Stimulated activated CD8-positive, alpha-beta memory T cell treated with anti-CD3 and anti-CD28 coated beads, Interleukin-7, amount 100 ng/mL, for 24 hours (primary cell): ENCODE results near the gene PTH2.
"Not testable (repeated sequence)": the region's sequence is repeated elsewhere in the genome, so short reads cannot be mapped to it uniquely, and the experiment has no call there.

ENCODE experiments used
- DNase-seq: peaks from one replicate; pipeline ENCODE4 v3.0.0-alpha.2; 2020; ENCODE audit warnings: low read depth

PTH2 gene

GRCh38 chr19:49447485-49448431, 24.5 kb upstream of the PTH2 start:
- no peak for DNase-seq

- no peak for DNase-seq
These were observed 22.8 kb upstream of the PTH2 start for GRCh38 chr19:49445997-49446396.

- not testable (repeated sequence) for DNase-seq
These were observed 21.0 kb upstream of the PTH2 start for GRCh38 chr19:49444100-49444700.

- DNase-seq: peak; percentile 89
These were observed 20.3 kb upstream of the PTH2 start for GRCh38 chr19:49443366-49444099.

GRCh38 chr19:49442771-49443365, 19.6 kb upstream of the PTH2 start:
- peak; percentile 38 for DNase-seq

GRCh38 chr19:49442354-49442753, 19.1 kb upstream of the PTH2 start:
- no peak for DNase-seq

- no peak for DNase-seq
These were observed 18.7 kb upstream of the PTH2 start for GRCh38 chr19:49441960-49442350.

GRCh38 chr19:49441210-49441959, 18.1 kb upstream of the PTH2 start, which contains the start of gene SLC17A7:
SLC17A7 (minus strand) TSS chr19:49441527; CDS start chr19:49441379, 148 bp downstream.
- DNase-seq: no peak

GRCh38 chr19:49440439-49441209, 17.4 kb upstream of the PTH2 start:
- DNase-seq: no peak

GRCh38 chr19:49439836-49440235, 16.6 kb upstream of the PTH2 start:
- no peak for DNase-seq

GRCh38 chr19:49438261-49438660, 15.0 kb upstream of the PTH2 start:
- DNase-seq: no peak

GRCh38 chr19:49437231-49437630, 14.0 kb upstream of the PTH2 start:
- DNase-seq: no peak

GRCh38 chr19:49436381-49437017, 13.3 kb upstream of the PTH2 start:
- DNase-seq: peak; percentile 31

- DNase-seq: no peak
These were observed 12.4 kb upstream of the PTH2 start for GRCh38 chr19:49435670-49436069.

GRCh38 chr19:49434907-49435583, 11.8 kb upstream of the PTH2 start:
- no peak for DNase-seq

- no peak for DNase-seq
These were observed 10.1 kb upstream of the PTH2 start for GRCh38 chr19:49433240-49433901.

- no peak for DNase-seq
These were observed 9.2 kb upstream of the PTH2 start for GRCh38 chr19:49432141-49433073.

- DNase-seq: no peak
These were observed 8.1 kb upstream of the PTH2 start for GRCh38 chr19:49431330-49431749.
